D721Med (cell line): ENCODE results near the gene TMEM86A.

Experiments used
- DNase-seq: peaks from one replicate; pipeline ENCODE4 v3.0.0; 2011; ENCODE audit warnings: low spot score; ENCODE audit not compliant: insufficient read length
- FAIRE-seq: peaks from 2 replicates; lab custom pipeline; 2011; peaks lifted over from hg19 to GRCh38; lab: Jason Lieb, UNC
- TF ChIP-seq, protein P1 (sequence below): IDR thresholded peaks from 2 replicates; pipeline ENCODE4 v1.5.1; 2012; ENCODE audit warnings: mild to moderate bottlenecking, control low read depth; ENCODE audit not compliant: insufficient read depth; ENCODE audit errors: missing control alignments

TMEM86A gene

DNA sequence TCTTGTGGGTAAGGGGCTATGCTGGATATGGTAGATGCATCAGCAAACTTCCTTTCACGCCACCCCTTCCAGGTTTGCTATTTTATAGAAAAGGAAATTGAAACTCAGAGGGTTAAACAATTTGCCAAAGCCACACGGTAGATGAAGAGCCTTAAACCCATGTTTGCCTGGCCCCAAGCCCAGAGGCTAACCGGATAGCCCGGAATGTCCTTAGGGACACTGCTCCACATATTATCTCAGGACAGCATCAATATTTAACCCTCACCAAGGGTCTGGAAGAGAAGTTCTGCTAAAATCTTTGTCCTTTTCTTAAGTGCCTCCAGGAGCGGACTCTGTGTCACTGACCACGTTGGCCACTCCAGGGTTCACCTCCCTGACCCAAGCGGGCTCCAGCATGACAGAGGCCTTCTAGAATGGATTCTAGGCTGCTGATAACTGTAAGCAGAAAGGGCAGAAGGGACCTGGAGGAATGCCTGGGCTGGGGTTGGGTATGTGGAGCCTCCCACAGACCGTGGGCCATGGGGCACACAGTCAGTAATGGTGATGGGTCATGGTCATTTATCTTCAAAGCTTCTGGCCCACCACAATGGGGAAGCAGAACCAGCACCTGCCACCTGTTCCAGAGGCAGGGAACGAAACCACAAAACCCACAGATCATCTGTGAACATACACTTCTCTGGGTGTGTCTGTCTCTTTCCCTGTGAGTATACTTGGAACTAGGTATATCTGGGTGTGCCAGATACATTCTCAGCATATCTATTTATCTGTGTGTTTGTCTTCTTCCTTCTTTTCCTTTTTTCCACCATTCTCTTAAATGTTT, 5.4 kb upstream of the TMEM86A start:
- no peak for DNase-seq
- TF ChIP-seq, protein P1, sequence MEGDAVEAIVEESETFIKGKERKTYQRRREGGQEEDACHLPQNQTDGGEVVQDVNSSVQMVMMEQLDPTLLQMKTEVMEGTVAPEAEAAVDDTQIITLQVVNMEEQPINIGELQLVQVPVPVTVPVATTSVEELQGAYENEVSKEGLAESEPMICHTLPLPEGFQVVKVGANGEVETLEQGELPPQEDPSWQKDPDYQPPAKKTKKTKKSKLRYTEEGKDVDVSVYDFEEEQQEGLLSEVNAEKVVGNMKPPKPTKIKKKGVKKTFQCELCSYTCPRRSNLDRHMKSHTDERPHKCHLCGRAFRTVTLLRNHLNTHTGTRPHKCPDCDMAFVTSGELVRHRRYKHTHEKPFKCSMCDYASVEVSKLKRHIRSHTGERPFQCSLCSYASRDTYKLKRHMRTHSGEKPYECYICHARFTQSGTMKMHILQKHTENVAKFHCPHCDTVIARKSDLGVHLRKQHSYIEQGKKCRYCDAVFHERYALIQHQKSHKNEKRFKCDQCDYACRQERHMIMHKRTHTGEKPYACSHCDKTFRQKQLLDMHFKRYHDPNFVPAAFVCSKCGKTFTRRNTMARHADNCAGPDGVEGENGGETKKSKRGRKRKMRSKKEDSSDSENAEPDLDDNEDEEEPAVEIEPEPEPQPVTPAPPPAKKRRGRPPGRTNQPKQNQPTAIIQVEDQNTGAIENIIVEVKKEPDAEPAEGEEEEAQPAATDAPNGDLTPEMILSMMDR: no peak
- FAIRE-seq: no peak

DNA sequence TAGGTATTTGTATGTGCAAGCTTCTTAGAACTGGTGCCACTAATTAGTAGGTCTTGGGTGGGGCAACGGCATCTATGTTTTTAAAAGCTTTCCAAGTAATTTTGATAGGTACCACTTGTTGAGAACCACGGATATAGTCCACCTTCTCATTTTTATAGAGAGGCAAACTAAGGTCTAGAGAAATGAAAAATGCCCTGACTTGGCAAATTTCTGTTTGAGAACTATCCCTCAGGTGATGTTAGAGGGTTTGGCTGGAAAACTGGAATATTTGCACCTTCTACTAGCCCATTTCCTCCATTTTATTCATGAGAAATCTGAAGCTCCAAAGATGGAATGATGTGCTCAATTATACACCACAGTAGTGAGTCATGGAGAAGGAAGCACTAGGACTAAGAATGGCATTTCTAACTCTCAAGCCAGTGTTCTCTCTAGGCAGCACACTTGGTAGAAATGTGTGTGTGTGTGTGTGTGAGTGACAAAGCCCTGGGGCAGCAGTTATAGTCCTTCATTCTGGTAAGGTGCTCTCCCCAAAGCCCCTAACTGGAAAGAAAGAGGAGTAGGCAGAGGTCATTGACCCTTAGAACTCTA, 1.8 kb upstream of the TMEM86A start:
- TF ChIP-seq, protein P1: no peak
- FAIRE-seq: no peak
- no peak for DNase-seq

DNA sequence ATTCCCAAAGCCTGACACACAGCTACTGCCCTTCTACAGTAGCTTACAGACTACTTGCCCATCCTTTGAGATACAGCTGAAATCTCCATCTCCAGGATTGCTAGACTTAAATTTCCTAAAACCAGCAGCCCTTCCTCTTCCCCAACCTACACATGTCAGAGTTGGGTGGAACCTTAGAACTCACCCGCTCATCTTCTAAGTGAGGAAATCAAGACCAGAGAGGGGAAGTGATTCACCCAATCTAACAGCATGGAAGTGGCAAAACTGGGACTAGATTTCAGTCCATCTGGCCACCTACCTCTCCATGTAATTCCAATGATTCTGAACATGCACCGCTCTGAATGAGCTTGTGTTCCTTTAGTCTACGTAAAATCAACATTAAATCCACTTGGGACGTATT, 1.0 kb upstream of the TMEM86A start:
- TF ChIP-seq, protein P1: no peak
- DNase-seq (no peak), FAIRE-seq (no peak)

DNA sequence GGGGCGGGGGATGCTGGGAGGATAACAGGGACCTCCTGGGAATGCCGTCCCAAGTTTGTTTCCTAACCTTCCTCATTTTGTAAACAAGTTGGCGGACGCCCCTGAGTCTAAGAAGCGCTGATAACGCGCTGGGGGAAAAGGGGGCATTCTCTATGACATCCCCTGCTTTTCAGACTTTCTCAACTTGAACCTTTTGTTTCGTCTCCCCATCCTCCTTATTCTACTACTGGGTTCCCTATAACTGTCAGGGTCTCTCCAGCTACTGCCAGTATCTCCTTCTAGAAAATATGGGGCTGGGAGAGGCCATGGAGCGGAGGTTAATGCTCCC, 654 bp downstream of the TMEM86A start:
- TF ChIP-seq, protein P1: no peak
- no peak for DNase-seq
- FAIRE-seq: no peak

DNA sequence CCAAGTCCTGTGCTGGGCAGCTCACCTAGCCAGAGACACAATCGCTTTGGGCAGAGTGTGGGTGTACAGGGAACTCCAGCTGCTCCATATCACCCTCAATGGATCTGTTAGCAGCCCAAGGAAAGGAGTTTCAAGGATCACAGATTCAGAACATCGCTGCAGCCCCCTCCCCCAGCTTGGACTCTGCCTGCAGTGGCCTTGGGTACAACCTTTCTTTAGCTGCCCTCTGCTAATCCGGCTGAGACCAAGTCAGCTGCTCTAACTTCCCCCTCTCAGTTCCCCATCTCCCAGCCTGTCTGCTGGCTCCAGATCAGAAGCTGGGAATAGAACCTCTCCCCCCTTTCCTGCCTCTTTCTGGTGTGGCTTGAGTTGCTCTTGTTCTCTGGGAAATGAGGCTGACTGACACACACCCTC, 1.3 kb downstream of the TMEM86A start:
- DNase-seq: no peak
- FAIRE-seq: no peak

DNA sequence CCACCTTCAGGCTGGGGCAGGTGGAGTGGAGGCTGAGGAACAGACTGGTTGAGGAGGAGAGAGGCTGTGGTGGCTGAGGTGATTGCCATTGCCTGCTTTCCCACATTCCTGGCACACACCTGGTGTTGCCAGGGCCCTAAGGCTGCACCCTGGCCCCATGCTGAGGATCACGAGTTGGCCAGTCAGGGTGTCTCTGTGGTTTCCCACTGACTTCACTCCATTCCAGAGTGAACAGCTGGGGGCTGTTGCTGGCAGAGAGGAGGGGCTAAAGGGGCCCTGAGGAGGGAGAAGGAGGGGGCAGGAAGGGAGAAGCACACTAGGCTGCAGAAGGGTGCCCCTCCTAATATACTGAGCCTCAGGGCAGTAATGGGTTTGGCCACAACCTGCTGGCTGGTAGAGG, 1.8 kb downstream of the TMEM86A start:
- FAIRE-seq (no peak), DNase-seq (no peak)
- TF ChIP-seq, protein P1: no peak

More for the DNA sequence above, 1.3 kb downstream of the TMEM86A start:
- TF ChIP-seq, protein P1: no peak

DNA sequence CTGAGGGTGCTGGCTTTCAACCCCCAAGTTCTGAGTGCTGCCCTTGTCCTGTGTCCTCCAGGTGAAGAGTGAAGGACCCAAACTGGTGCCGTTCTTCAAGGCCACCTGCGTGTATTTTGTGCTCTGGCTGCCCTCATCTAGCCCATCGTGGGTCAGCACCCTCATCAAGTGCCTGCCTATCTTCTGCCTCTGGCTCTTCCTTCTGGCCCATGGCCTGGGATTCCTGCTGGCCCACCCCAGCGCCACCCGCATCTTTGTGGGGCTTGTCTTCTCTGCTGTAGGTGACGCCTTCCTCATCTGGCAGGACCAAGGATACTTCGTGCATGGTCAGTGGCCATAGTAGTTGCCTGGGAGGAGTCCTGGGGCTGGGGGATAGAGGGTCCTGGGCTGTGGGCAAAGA, 2.3 kb downstream of the TMEM86A start:
- no peak for DNase-seq
- TF ChIP-seq, protein P1: no peak
- FAIRE-seq: no peak
